T-helper 17 cell (primary cell): ENCODE measurements around the gene PRKG1. TPM values are rescaled to one million over a fixed set of nuclear protein-coding genes. Genes with fewer than 3 reads are reported as not detected.
"Not testable (repeated sequence)": the region's sequence is repeated elsewhere in the genome, so short reads cannot be mapped to it uniquely, and the experiment has no call there.

Experiments
- ATAC-seq: fragments of 150-1000 bp; cut with Tn5 transposase; 2 replicates; pipeline ENCODE4 v1.10.0; 2021; ENCODE audit warnings: mild to moderate bottlenecking, moderate library complexity
- DNase-seq, 3 donors: peaks; one replicate each; pipeline versions ENCODE4 v3.0.0 to v3.0.0-alpha.2; 2020 to 2021
- H3K9me3 ChIP-seq: one replicate; pipeline ENCODE4 v1.7.0; 2013; ENCODE audit warnings: low read length, mild to moderate bottlenecking; ENCODE audit not compliant: control insufficient read depth, poor library complexity, severe bottlenecking
- H3K27ac Mint-ChIP-seq: one replicate; pipeline ENCODE4 v1.8.0; 2022; ENCODE audit warnings: mild to moderate bottlenecking, moderate library complexity, mixed read lengths
- H3K27me3 Mint-ChIP-seq: one replicate; pipeline ENCODE4 v1.8.0; 2022; ENCODE audit warnings: mixed read lengths
- H3K36me3 Mint-ChIP-seq: one replicate; pipeline ENCODE4 v1.8.0; 2022; ENCODE audit warnings: low read depth, mixed read lengths
- H3K4me1 Mint-ChIP-seq: one replicate; pipeline ENCODE4 v1.8.0; 2022; ENCODE audit warnings: mild to moderate bottlenecking, mixed read lengths
- H3K4me3 Mint-ChIP-seq: one replicate; pipeline ENCODE4 v1.8.0; 2022; ENCODE audit warnings: mild to moderate bottlenecking, moderate library complexity, mixed read lengths
- total RNA-seq, 4 donors: library from RNA in 2 of 4; stranded (reverse) in 2 of 4; gene quantifications; one replicate each; pipeline ENCODE4 v1.2.3 and lab custom pipeline; 2022 to 2026

Gene PRKG1
- total RNA-seq, 2 donors from 2014 or later = 0.27 to 4.1 TPM

DNA sequence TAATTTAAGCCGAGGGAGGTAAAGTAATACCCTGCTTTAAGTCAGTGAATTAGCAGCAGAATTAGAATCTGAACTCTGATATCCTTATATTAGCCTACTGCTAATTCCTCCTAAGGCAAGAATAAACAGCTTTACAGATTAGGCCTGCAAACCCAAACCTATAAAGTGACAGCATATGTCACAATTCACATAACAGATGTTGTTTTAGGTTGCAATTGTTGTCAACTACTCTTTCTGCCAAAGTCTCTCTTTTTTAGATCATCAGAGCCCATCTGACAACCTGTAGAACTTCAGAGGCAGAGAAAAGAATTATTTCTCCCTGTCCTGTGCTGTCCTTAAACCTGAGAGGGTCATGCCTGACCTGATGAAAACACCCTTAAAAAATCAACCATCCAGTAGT lies 167.2 kb downstream of the PRKG1 start:
- no peak overlapping the region for H3K27ac Mint-ChIP-seq
- H3K36me3 Mint-ChIP-seq = no peaks in the 10 kb centered on the region
- DNase-seq = no peak
- no peak overlapping the region for H3K4me3 Mint-ChIP-seq
- H3K27me3 Mint-ChIP-seq = no peaks in the 10 kb centered on the region
- H3K4me1 Mint-ChIP-seq = no peaks in the 10 kb centered on the region
- H3K9me3 ChIP-seq = no peaks in the 10 kb centered on the region
- no peak for ATAC-seq

DNA sequence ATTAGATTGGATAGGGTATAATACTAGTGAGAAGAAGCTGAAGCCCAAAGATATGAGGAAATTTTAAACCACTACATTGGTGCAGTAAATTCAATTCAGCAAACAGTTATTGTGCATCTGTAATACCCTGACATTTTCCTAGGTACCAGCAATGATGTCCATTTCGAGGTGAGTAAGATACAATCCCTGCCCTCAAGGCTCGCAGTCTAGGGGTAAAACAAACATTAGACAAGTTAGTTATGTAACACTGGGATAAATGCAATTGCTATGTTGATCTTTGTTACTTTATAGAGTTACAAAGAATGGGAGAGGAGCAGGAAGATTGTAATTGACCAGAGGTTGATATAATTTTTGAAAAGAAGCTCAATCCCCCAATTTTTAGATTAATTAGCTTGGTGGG lies 168.1 kb downstream of the PRKG1 start:
- H3K27me3 Mint-ChIP-seq = no peaks in the 10 kb centered on the region
- ATAC-seq (no peak), DNase-seq (no peak)
- H3K4me1 Mint-ChIP-seq = no peaks in the 10 kb centered on the region
- H3K27ac Mint-ChIP-seq = no peak overlapping the region
- no peak overlapping the region for H3K4me3 Mint-ChIP-seq
- no peaks in the 10 kb centered on the region for H3K9me3 ChIP-seq
- no peaks in the 10 kb centered on the region for H3K36me3 Mint-ChIP-seq

DNA sequence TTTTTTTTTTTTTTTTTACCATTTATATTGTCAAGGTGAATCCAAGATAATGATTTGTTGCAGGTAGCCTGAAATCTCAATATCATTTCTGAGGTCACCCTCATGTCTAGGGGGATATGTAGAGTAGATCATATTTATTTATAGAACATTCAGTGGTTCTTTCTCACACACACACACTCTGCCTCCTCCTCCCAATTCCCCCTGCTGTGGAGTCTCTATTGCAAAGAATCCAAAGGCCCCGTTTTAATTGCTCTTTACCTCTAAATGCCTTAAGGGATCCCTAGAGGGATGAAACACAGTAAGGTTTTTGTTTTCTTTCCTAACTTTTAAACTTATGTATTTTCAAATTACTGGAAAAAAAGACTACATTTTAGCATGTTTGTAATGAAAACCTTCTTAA lies 170.0 kb downstream of the PRKG1 start:
- ATAC-seq (no peak), DNase-seq (no peak)
- H3K36me3 Mint-ChIP-seq = no peaks in the 10 kb centered on the region
- H3K4me1 Mint-ChIP-seq = no peaks in the 10 kb centered on the region
- H3K27me3 Mint-ChIP-seq = no peaks in the 10 kb centered on the region
- H3K4me3 Mint-ChIP-seq = no peak overlapping the region
- H3K27ac Mint-ChIP-seq = no peak overlapping the region
- H3K9me3 ChIP-seq = no peaks in the 10 kb centered on the region

DNA sequence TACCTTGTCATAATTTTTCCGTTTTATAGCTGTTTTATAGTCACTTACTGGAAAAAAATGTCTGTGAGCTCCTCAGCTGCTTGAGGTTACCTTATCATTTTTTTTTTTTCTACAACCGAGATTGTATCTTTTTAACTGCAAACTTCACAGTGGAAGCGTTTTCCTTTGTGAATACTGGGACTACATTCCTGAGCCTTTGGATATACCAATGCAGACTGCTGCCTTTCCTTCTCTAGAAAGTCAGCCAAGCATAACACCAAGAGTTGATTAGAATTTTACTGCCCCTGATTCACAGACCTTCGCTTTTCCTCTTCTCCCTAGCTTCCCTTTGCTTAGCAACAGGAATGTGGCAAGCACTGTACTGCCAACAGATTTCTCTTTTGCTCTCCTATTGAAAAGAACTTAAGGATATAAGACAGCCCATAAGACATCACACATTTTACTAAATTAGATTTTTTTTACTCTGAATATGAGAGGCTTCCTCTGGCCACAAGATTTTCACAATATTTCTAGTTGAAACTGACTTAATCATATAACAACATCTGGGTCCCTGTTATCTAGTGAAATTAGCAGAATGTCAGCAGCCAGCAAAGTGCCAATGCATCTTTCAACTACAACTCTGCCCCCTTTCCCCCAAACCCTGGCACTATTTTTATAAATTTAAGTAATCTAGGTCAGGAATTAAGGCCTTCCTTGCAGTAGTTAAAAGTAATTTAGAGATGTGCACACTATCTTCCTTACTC lies 170.6 kb downstream of the PRKG1 start:
- H3K27ac Mint-ChIP-seq = no peak overlapping the region
- no peak for ATAC-seq
- H3K4me3 Mint-ChIP-seq = no peak overlapping the region
- no peaks in the 10 kb centered on the region for H3K9me3 ChIP-seq
- H3K4me1 Mint-ChIP-seq = no peaks in the 10 kb centered on the region
- DNase-seq = no peak
- no peaks in the 10 kb centered on the region for H3K36me3 Mint-ChIP-seq
- no peaks in the 10 kb centered on the region for H3K27me3 Mint-ChIP-seq

DNA sequence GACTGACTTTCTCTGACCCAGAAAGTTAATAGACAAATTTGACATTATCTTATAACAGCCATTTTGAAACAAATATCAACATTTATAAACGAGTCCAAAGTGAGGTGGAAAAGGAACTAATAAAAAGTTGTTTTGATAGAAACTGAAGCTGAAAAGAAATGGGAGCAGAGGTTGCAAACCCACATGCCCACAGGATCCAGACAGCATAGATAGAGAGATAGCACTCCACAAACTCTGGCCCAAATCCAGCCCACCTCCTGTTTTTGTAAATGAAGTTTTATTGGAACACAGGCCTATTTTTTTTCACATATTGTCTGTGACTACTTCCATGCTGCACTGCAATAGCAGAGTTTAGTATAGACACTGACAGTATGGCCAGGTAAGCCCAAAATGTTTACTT lies 171.9 kb downstream of the PRKG1 start:
- Mint-ChIP-seq H3K27me3 (no peaks in the 10 kb centered on the region), H3K36me3 (no peaks in the 10 kb centered on the region), H3K27ac (no peak overlapping the region), H3K4me1 (no peaks in the 10 kb centered on the region), H3K4me3 (no peak overlapping the region)
- no peak for DNase-seq
- H3K9me3 ChIP-seq = no peaks in the 10 kb centered on the region
- ATAC-seq = no peak

DNA sequence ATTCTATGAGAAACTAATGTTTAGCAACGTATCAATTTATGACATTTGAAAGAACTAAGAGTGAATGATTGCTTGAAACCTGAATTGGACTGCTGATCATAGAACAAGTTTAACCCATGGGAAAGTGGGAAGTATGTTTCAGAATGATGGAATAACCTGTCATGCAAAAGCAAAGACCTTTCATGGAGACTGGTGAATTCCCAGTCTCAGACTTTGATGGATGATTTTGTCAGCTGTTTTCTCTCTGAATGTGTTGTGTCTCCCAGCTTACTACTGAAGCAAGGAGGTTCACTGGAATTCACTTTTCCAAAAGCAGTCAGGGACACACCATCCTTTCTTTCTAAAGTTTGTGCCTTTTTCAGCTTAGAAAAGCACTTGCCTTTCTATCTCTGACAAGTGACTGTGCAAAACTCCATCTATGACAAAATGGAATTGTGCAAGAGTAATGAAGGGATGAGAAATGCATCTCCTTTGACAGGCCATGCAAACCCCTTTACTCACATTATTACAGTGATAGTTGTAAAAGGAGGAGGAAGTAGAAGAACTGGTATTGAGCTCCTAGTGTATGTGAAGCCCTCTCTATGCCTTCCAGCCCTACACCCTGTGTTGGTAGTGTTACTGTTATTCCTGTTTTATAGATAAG lies 176.1 kb downstream of the PRKG1 start:
- no peak overlapping the region for H3K27ac Mint-ChIP-seq
- DNase-seq = no peak
- H3K4me1 Mint-ChIP-seq = no peaks in the 10 kb centered on the region
- ATAC-seq = no peak
- no peaks in the 10 kb centered on the region for H3K9me3 ChIP-seq
- no peaks in the 10 kb centered on the region for H3K36me3 Mint-ChIP-seq
- H3K4me3 Mint-ChIP-seq = no peak overlapping the region
- H3K27me3 Mint-ChIP-seq = no peaks in the 10 kb centered on the region

DNA sequence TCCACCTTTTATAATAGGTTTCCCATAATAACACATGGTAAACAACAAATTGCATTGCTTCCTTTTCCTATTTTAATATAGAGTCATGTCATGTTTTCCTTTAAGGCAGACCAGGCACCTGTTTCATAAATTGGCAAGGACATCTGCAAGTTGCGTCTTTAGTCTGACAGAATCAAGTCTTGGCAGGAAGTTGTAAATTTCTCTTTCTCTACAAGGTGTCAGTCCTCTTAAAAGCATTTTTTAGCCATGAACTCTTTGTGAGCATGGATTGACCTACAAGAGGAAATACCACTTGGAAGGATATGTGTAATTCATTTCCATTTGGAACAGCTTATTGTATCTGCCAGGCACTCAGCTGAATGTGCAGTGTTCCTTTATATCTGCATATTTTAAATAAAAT lies 176.8 kb downstream of the PRKG1 start:
- H3K36me3 Mint-ChIP-seq = no peaks in the 10 kb centered on the region
- no peak for DNase-seq

DNA sequence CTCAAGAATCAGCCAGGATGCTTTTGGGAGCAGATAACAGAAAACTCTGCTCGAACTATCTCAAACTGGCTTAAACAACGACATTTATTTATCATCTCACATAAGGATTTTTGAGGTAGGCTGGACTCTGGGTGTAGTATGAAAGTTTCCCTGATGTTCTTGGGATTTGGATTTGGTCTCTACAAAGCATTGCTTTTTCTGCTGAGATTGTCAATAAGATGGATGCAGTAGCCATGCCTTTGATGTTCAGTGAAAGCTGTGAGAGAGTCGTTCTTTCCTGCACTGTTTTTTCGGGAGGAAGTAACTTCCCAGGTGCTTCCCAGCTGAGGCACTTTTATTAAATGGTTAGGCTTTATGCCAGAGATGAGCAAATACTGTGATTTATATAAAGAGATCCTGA lies 181.1 kb downstream of the PRKG1 start:
- no peaks in the 10 kb centered on the region for H3K4me1 Mint-ChIP-seq
- H3K27ac Mint-ChIP-seq = no peak overlapping the region
- no peaks in the 10 kb centered on the region for H3K9me3 ChIP-seq
- ATAC-seq (no peak), DNase-seq (no peak)
- H3K36me3 Mint-ChIP-seq = no peaks in the 10 kb centered on the region
- no peak overlapping the region for H3K4me3 Mint-ChIP-seq
- no peaks in the 10 kb centered on the region for H3K27me3 Mint-ChIP-seq

More for the DNA sequence above, 176.8 kb downstream of the PRKG1 start:
- H3K9me3 ChIP-seq = no peaks in the 10 kb centered on the region
- Mint-ChIP-seq H3K4me1 (no peaks in the 10 kb centered on the region), H3K4me3 (no peak overlapping the region), H3K27ac (no peak overlapping the region), H3K27me3 (no peaks in the 10 kb centered on the region)
- ATAC-seq = no peak

DNA sequence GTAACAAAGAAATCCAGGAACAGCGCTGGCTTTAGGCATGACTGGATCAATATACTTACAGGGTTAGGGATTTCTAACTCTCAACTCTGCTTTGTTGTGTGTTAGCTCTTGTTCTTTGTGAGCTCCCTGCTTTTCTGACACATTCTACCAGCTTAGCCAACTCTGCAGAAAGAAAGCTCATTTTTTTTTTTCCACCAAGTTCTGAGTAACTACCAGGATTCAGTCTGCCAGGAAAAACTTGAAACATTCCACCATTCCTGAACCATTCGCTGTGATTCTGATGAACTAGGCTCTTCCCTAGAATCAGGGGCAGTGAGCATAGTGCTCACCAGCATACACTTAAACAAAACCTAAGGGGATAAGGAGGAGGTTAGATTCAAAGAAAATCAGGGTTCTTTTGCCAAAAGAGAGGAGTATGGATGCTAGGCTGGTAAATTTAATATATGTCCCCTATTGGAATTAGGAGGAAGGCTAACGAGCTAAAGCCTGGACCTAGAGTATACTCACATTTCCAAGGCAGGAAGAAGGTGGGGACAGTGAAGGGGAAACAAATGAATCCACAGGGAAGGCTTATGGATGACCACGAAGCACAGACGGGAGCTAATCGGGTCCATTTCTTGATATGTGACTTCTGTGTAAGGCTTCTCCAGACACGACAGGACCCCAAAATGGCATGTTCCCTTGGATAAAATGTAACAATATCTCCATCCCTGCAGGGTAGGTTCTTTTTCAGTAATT lies 183.4 kb downstream of the PRKG1 start:
- Mint-ChIP-seq H3K27me3 (no peaks in the 10 kb centered on the region), H3K4me1 (no peaks in the 10 kb centered on the region), H3K4me3 (no peak overlapping the region), H3K27ac (no peak overlapping the region), H3K36me3 (no peaks in the 10 kb centered on the region)
- ATAC-seq (no peak), DNase-seq (no peak)
- H3K9me3 ChIP-seq = no peaks in the 10 kb centered on the region

DNA sequence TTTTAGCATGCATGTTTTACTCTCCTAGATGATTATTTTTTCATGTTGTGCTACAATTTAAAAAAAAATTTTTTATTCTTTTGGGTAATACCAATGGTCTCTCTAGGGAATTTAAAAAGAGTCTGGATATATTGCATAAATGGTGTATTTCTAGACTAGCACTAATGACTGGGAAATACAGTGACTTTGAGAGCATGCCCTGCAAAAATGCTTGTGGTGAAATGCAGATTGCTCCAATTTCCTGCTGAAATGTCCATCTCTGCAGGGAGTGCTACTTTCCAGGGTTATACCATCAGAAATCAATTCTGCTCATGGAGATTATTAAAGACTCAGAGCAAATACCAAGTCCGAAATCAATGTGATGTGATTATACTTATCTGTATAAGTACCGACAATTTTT lies 186.1 kb downstream of the PRKG1 start:
- Mint-ChIP-seq H3K4me1 (no peaks in the 10 kb centered on the region), H3K27ac (no peak overlapping the region), H3K36me3 (no peaks in the 10 kb centered on the region), H3K4me3 (no peak overlapping the region), H3K27me3 (no peaks in the 10 kb centered on the region)
- H3K9me3 ChIP-seq = no peaks in the 10 kb centered on the region
- DNase-seq (no peak), ATAC-seq (no peak)

DNA sequence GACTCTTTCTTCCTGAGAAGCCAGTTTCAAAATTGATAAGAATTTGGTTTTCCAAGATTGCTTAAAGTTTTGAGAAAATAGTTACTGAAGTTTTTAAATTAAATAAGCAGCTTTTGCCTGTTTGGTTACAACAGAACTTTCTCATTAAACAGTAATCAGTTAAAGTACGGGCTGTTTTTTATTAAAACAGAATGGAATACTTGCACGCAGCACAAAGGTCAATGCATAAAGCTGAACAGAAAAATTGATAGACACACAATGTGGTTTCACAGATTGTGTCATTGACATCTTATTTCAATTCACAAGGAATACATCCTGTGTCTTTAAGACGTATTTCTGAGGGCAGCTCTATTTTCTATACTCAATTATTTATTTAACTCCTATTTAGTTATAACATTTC lies 192.2 kb downstream of the PRKG1 start:
- Mint-ChIP-seq H3K4me1 (no peaks in the 10 kb centered on the region), H3K4me3 (no peak overlapping the region), H3K36me3 (no peaks in the 10 kb centered on the region), H3K27me3 (no peaks in the 10 kb centered on the region), H3K27ac (no peak overlapping the region)
- DNase-seq (no peak), ATAC-seq (no peak)
- H3K9me3 ChIP-seq = no peaks in the 10 kb centered on the region

DNA sequence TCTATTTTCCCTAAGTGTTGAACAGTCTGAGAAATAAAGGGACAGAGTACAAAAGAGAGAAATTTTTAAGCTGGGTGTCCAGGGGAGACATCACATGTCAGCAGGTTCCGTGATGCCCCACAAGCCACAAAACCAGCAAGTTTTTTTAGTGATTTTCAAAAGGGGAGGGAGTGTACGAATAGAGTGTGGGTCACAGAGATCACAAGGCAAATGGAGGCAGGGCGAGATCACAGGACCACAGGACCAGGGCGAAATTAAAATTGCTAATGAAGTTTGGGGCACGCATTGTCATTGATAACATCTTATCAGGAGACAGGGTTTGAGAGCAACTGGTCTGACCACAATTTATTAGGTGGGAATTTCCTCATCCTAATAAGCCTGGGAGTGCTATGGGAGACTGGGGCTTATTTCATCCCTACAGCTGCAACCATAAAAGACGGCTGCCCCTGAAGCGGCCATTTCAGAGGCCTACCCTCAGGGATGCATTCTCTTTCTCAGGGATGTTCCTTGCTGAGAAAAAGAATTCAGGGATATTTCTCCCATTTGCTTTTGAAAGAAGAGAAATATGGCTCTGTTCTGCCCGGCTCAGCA lies 193.8 kb downstream of the PRKG1 start:
- ATAC-seq, DNase-seq, H3K36me3 Mint-ChIP-seq, H3K4me3 Mint-ChIP-seq, H3K4me1 Mint-ChIP-seq, H3K27me3 Mint-ChIP-seq, H3K27ac Mint-ChIP-seq, H3K9me3 ChIP-seq: not testable (repeated sequence)

DNA sequence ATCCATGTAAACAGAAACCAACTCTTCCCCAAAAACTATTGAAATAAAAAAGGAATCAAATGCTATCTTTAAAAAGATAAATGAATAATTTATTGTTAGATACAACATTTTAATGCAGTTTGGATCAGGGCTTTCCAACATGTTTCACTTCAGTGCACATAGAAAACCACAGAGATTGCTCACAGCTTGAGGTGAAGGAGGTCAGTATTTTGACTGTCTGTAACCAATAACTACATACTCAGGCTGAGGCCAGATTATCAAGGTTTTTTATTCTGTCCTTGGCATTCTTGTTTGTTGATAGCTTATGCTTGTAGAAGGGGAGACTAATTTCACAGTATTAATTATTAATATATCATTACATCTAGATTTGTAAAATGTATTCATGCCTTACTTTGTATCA lies 195.5 kb downstream of the PRKG1 start:
- DNase-seq (no peak), ATAC-seq (no peak)
- H3K9me3 ChIP-seq = no peaks in the 10 kb centered on the region
- Mint-ChIP-seq H3K36me3 (no peaks in the 10 kb centered on the region), H3K4me3 (no peak overlapping the region), H3K4me1 (no peaks in the 10 kb centered on the region), H3K27ac (no peak overlapping the region), H3K27me3 (no peaks in the 10 kb centered on the region)
